ENCODE results near the gene GPBP1. TPM values are rescaled to one million over a fixed set of nuclear protein-coding genes. Genes with fewer than 3 reads are reported as not detected.
A peak's percentile ranks its signal among the peaks of the same experiment; 100 is the strongest.
"Not testable (repeated sequence)": the region's sequence is repeated elsewhere in the genome, so short reads cannot be mapped to it uniquely, and the experiment has no call there.

The GPBP1 gene
- total RNA-seq, 1 donor from 2014 or later: 91.2 TPM

GRCh38 chr5:57285084-57285483 lies 111.2 kb downstream of the GPBP1 start:
- not testable (repeated sequence) for DNase-seq (ENCODE audit: low read depth)

GRCh38 chr5:57291894-57292293 lies 118.0 kb downstream of the GPBP1 start:
- no peak for DNase-seq (ENCODE audit: low read depth)

- DNase-seq (ENCODE audit: low read depth): no peak
Observed at GRCh38 chr5:57292336-57292735, 118.5 kb downstream of the GPBP1 start.

- peak; percentile 82 for DNase-seq (ENCODE audit: low read depth)
Observed at GRCh38 chr5:57298295-57298984, 124.6 kb downstream of the GPBP1 start.

GRCh38 chr5:57298985-57299491 lies 125.2 kb downstream of the GPBP1 start:
- peak; percentile 76 for DNase-seq (ENCODE audit: low read depth)

- DNase-seq (ENCODE audit: low read depth): no peak
Observed at GRCh38 chr5:57299986-57300385, 126.1 kb downstream of the GPBP1 start.

GRCh38 chr5:57302164-57302563 lies 128.3 kb downstream of the GPBP1 start:
- peak; percentile 84 for DNase-seq (ENCODE audit: low read depth)

GRCh38 chr5:57302643-57303042 lies 128.8 kb downstream of the GPBP1 start:
- peak; percentile 64 for DNase-seq (ENCODE audit: low read depth)

- no peak for DNase-seq (ENCODE audit: low read depth)
Observed at GRCh38 chr5:57303985-57304384, 130.1 kb downstream of the GPBP1 start.

GRCh38 chr5:57304931-57305330 lies 131.1 kb downstream of the GPBP1 start:
- no peak for DNase-seq (ENCODE audit: low read depth)

GRCh38 chr5:57306359-57306758 lies 132.5 kb downstream of the GPBP1 start:
- DNase-seq (ENCODE audit: low read depth): no peak

- peak; percentile 33 for DNase-seq (ENCODE audit: low read depth)
Observed at GRCh38 chr5:57307516-57307915, 133.7 kb downstream of the GPBP1 start.

- DNase-seq (ENCODE audit: low read depth): not testable (repeated sequence)
Observed at GRCh38 chr5:57309022-57309421, 135.2 kb downstream of the GPBP1 start.

GRCh38 chr5:57311251-57311650 lies 137.4 kb downstream of the GPBP1 start:
- peak; percentile 25 for DNase-seq (ENCODE audit: low read depth)

GRCh38 chr5:57311921-57312735 lies 138.3 kb downstream of the GPBP1 start:
- no peak for DNase-seq (ENCODE audit: low read depth)

GRCh38 chr5:57313716-57314115 lies 139.9 kb downstream of the GPBP1 start:
- no peak for DNase-seq (ENCODE audit: low read depth)

Other genes starting within 250 kb of the GPBP1 start
- 28.5 and 43.5 TPM in 2 replicates for gene MIER3, start 221.9 kb upstream of the GPBP1 start, total RNA-seq

All from renal cortical epithelial cell (primary cell).